Astrocyte (in vitro differentiated cells and primary cell): ENCODE data around the gene SPATA19. TPM values are rescaled to one million over a fixed set of nuclear protein-coding genes. Genes with fewer than 3 reads are reported as not detected.

Experiments used
- DNase-seq: peaks from one replicate; pipeline ENCODE4 v3.0.0-alpha.2; 2010; ENCODE audit warnings: low read depth
- FAIRE-seq: peaks from 2 replicates; lab custom pipeline; 2011; peaks lifted over from hg19 to GRCh38; lab: Jason Lieb, UNC
- H2AFZ ChIP-seq: 2 replicates; pipeline ENCODE4 v1.6.0; 2012; ENCODE audit warnings: low read depth, low read length, inconsistent platforms
- H3K27ac ChIP-seq: 2 replicates; pipeline ENCODE4 v1.5.1; 2011; ENCODE audit warnings: low read depth, low read length, inconsistent platforms
- H3K27me3 ChIP-seq: 2 replicates; pipeline ENCODE4 v1.6.0; 2011; ENCODE audit warnings: low read length, inconsistent platforms; ENCODE audit not compliant: insufficient read depth
- H3K36me3 ChIP-seq: 2 replicates; pipeline ENCODE4 v1.5.1; 2011; ENCODE audit warnings: low read length, inconsistent platforms; ENCODE audit not compliant: insufficient read depth
- H3K4me1 ChIP-seq: 2 replicates; pipeline ENCODE4 v1.5.1; 2011; ENCODE audit warnings: low read length, inconsistent platforms; ENCODE audit not compliant: insufficient read depth
- H3K4me2 ChIP-seq: 2 replicates; pipeline ENCODE4 v1.6.0; 2012; ENCODE audit warnings: low read length, inconsistent platforms
- H3K4me3 ChIP-seq: 2 replicates; pipeline ENCODE4 v1.5.1; 2011; ENCODE audit warnings: low read depth, mild to moderate bottlenecking, low read length, inconsistent platforms; ENCODE audit not compliant: insufficient read depth
- H3K79me2 ChIP-seq: 2 replicates; pipeline ENCODE4 v1.6.0; 2012; ENCODE audit warnings: mild to moderate bottlenecking, low read length, inconsistent platforms; ENCODE audit not compliant: insufficient read depth
- H3K9ac ChIP-seq: 2 replicates; pipeline ENCODE4 v1.6.0; 2012; ENCODE audit warnings: mild to moderate bottlenecking, low read length, inconsistent platforms
- H3K9me3 ChIP-seq: 2 replicates; pipeline ENCODE4 v1.5.1; 2012; ENCODE audit warnings: low read depth, mild to moderate bottlenecking, low read length, inconsistent platforms; ENCODE audit not compliant: insufficient read depth
- H4K20me1 ChIP-seq: 2 replicates; pipeline ENCODE4 v1.6.0; 2012; ENCODE audit warnings: low read length, inconsistent platforms; ENCODE audit not compliant: insufficient read depth
- H3K27ac Mint-ChIP-seq: one replicate; pipeline ENCODE4 v1.8.0; 2021; ENCODE audit warnings: mild to moderate bottlenecking, mixed read lengths; ENCODE audit not compliant: unreplicated experiment
- H3K27me3 Mint-ChIP-seq: one replicate; pipeline ENCODE4 v1.8.0; 2021; ENCODE audit warnings: low read depth, mixed read lengths; ENCODE audit not compliant: unreplicated experiment
- H3K36me3 Mint-ChIP-seq: one replicate; pipeline ENCODE4 v1.8.0; 2021; ENCODE audit warnings: low read depth, mixed read lengths; ENCODE audit not compliant: unreplicated experiment
- H3K4me1 Mint-ChIP-seq: one replicate; pipeline ENCODE4 v1.8.0; 2021; ENCODE audit warnings: low read depth, mixed read lengths; ENCODE audit not compliant: unreplicated experiment
- H3K4me3 Mint-ChIP-seq: one replicate; pipeline ENCODE4 v1.8.0; 2021; ENCODE audit warnings: mild to moderate bottlenecking, moderate library complexity, mixed read lengths; ENCODE audit not compliant: unreplicated experiment
- H3K9me3 Mint-ChIP-seq: one replicate; pipeline ENCODE4 v1.8.0; 2021; ENCODE audit warnings: mild to moderate bottlenecking, mixed read lengths; ENCODE audit not compliant: unreplicated experiment
- EZH2 ChIP-seq: IDR thresholded peaks from 2 replicates; pipeline ENCODE4 v1.6.1; 2012; ENCODE audit warnings: mild to moderate bottlenecking, low read length, inconsistent platforms; ENCODE audit not compliant: insufficient read depth
- total RNA-seq: library from RNA; stranded (reverse); gene quantifications from 2 replicates; pipeline ENCODE4 v1.2.1, GENCODE V29; 2021
- TF ChIP-seq, protein P1 (sequence below): IDR thresholded peaks from 2 replicates; pipeline ENCODE4 v1.5.1; 2011; ENCODE audit warnings: low read depth, mild to moderate bottlenecking, inconsistent platforms, low read length, moderate library complexity; ENCODE audit not compliant: insufficient read depth

Gene SPATA19
- total RNA-seq, 1 donor from 2014 or later: not detected

DNA sequence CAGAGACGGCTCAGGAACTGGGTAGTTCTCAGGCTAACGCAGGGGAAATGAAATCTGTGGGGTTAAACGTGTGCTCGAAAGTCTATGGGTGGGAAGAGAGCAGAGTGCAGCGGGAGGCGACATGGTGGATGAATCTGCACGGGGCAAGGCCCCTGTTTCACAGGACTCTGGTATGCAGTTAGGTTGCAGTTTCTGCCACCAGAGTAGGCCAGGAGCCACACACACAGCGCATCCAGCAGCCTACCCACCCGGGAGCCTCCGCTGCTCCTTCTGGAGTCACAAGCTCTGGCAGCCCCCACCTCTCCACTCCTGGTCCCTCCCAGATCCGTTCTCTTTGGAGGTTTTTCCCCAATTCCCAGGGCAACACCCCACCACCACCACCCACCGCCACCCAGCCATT, 27.0 kb downstream of the SPATA19 start:
- H3K9me3 ChIP-seq: no peaks in the 10 kb centered on the region
- no peak overlapping the region for H3K4me2 ChIP-seq
- peaks cover 10% of the 10 kb centered on the region for H3K9me3 Mint-ChIP-seq
- H3K27me3 Mint-ChIP-seq: peaks cover 55% of the 10 kb centered on the region
- H3K4me1 Mint-ChIP-seq: peaks cover 9% of the 10 kb centered on the region
- no peak for TF ChIP-seq EZH2
- TF ChIP-seq, protein P1, sequence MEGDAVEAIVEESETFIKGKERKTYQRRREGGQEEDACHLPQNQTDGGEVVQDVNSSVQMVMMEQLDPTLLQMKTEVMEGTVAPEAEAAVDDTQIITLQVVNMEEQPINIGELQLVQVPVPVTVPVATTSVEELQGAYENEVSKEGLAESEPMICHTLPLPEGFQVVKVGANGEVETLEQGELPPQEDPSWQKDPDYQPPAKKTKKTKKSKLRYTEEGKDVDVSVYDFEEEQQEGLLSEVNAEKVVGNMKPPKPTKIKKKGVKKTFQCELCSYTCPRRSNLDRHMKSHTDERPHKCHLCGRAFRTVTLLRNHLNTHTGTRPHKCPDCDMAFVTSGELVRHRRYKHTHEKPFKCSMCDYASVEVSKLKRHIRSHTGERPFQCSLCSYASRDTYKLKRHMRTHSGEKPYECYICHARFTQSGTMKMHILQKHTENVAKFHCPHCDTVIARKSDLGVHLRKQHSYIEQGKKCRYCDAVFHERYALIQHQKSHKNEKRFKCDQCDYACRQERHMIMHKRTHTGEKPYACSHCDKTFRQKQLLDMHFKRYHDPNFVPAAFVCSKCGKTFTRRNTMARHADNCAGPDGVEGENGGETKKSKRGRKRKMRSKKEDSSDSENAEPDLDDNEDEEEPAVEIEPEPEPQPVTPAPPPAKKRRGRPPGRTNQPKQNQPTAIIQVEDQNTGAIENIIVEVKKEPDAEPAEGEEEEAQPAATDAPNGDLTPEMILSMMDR: no peak
- no peak overlapping the region for H3K4me3 ChIP-seq
- no peak overlapping the region for H3K9ac ChIP-seq
- H3K36me3 ChIP-seq: no peaks in the 10 kb centered on the region
- no peaks in the 10 kb centered on the region for H3K27me3 ChIP-seq
- DNase-seq (no peak), FAIRE-seq (no peak)
- H3K4me1 ChIP-seq: no peaks in the 10 kb centered on the region
- H4K20me1 ChIP-seq: no peaks in the 10 kb centered on the region
- H3K36me3 Mint-ChIP-seq: no peaks in the 10 kb centered on the region
- H2AFZ ChIP-seq: no peak overlapping the region
- no peak overlapping the region for H3K27ac ChIP-seq
- no peak overlapping the region for H3K4me3 Mint-ChIP-seq
- no peak overlapping the region for H3K27ac Mint-ChIP-seq
- no peaks in the 10 kb centered on the region for H3K79me2 ChIP-seq

DNA sequence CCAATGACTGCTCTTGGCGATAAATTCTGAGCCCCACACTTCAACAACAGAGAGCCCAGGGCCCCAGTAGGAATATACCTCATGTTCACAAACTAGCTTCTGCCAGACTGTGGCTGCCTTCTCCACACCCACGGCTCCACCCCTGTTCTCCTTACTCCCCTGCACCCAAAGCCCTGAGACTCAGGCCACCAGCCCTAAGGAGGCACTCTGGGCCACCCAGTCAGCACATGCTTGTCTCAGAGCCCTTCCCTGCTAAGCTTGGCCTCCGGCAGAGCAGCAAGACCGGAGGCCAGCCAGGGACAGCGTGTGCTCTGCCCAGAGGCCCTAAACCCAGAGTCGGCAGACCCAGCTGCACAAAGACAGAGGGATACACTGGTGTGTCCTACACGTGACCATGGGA, 27.9 kb downstream of the SPATA19 start:
- Histone ChIP-seq H3K4me1 (no peaks in the 10 kb centered on the region), H3K79me2 (no peaks in the 10 kb centered on the region), H3K27me3 (no peaks in the 10 kb centered on the region), H4K20me1 (no peaks in the 10 kb centered on the region), H3K4me3 (no peak overlapping the region), H3K36me3 (no peaks in the 10 kb centered on the region), H3K4me2 (no peak overlapping the region), H3K9ac (no peak overlapping the region), H2AFZ (no peak overlapping the region), H3K9me3 (no peaks in the 10 kb centered on the region), H3K27ac (no peak overlapping the region)
- Mint-ChIP-seq H3K27ac (peak overlapping the region; percentile 9), H3K4me1 (peaks cover 9% of the 10 kb centered on the region), H3K9me3 (peaks cover 10% of the 10 kb centered on the region), H3K4me3 (no peak overlapping the region), H3K36me3 (no peaks in the 10 kb centered on the region), H3K27me3 (peaks cover 47% of the 10 kb centered on the region)
- TF ChIP-seq, protein P1: no peak
- TF ChIP-seq EZH2: no peak
- no peak for FAIRE-seq
- DNase-seq: no peak

DNA sequence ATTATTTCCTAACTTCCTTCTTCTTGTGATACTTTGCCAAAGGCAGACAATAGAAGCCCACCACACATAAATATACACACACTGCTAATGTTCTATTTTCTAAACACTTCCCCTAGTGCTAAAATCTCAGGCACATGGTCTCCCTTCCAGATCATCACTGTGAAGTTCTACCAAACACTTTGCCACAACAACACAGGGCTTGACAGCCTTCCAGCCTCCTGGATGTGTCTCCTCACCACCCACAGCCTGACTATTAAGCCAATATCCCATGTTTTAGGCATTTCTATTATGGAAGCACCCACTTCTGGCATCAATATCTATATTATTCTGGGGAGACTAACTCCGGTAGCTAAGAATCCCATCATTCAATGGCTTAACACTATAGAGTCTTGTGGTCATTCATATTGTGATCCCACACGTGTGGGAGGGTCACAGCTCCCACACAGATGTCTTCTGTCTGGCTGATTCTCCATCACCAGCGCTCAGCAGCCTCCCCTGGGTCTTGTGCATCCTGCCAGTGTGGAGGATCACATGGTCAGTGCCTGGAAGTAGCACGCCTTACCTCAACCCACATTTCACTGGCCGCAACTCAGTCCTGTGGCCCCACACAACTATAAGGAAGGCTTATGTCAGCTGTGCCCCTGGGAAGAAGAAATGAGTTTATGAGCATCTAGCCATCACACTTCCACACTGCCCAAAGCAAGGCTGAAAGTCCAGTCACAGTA, 29.0 kb downstream of the SPATA19 start:
- H3K4me2 ChIP-seq: no peak overlapping the region
- no peaks in the 10 kb centered on the region for H3K79me2 ChIP-seq
- no peaks in the 10 kb centered on the region for H3K27me3 ChIP-seq
- DNase-seq (no peak), FAIRE-seq (no peak)
- no peaks in the 10 kb centered on the region for H3K36me3 ChIP-seq
- no peak overlapping the region for H3K9ac ChIP-seq
- TF ChIP-seq, protein P1: no peak
- no peak for TF ChIP-seq EZH2
- peaks cover 9% of the 10 kb centered on the region for H3K4me1 Mint-ChIP-seq
- H3K27ac Mint-ChIP-seq: no peak overlapping the region
- H3K4me1 ChIP-seq: no peaks in the 10 kb centered on the region
- no peak overlapping the region for H2AFZ ChIP-seq
- H4K20me1 ChIP-seq: no peaks in the 10 kb centered on the region
- H3K36me3 Mint-ChIP-seq: no peaks in the 10 kb centered on the region
- no peak overlapping the region for H3K4me3 ChIP-seq
- H3K4me3 Mint-ChIP-seq: no peak overlapping the region
- no peak overlapping the region for H3K27ac ChIP-seq
- peaks cover 44% of the 10 kb centered on the region for H3K27me3 Mint-ChIP-seq
- peaks cover 10% of the 10 kb centered on the region for H3K9me3 Mint-ChIP-seq
- no peaks in the 10 kb centered on the region for H3K9me3 ChIP-seq
